Measurements from ENCODE around the gene CSNK1A1L.

Gene CSNK1A1L

DNA sequence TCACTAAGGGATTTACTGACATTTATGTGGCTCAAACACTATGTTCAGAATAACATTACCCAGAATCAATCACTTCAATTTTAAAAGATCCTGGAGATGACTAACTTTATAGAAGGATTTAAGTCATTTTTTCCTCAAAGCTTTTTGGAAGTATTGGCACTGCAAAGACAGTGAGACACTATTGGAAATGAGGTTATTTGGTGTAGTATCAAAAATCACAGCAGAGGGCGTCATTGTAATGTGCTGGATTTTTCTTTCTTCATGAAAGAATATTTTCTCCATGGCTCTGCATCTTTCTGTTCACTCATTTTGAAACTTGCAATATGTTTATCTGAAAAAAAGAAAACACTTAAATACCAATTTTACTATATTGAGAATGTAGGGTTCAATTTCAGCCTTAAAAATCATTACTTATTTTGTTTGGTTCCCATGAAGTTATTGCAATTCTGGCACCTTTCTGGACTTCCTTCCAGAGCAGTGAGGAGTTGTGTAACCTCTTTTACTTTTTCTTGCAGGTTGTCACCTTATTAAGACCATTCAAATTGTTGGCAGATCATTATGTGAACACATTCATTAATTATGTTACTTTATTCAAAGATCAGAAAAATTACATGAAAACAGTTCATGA lies 3.7 kb upstream of the CSNK1A1L start:
- H3K27me3 ChIP-seq (ENCODE audit: control insufficient read depth in 1 of 2, insufficient read depth in 2 of 2, low read length in 2 of 2), result no peaks in the 10 kb centered on the region
- no peaks in the 10 kb centered on the region for H3K4me1 ChIP-seq (ENCODE audit: control insufficient read depth in 1 of 2, insufficient read depth in 2 of 2, low read length in 2 of 2)
- H3K9ac ChIP-seq (ENCODE audit: low read depth in 1 of 2, low read length in 2 of 2), result no peak overlapping the region
- H3K36me3 ChIP-seq (ENCODE audit: control insufficient read depth in 1 of 2, insufficient read depth in 2 of 2, low read length in 2 of 2), result no peaks in the 10 kb centered on the region
- no peak overlapping the region for H3K27ac ChIP-seq (ENCODE audit: low read depth, low read length)
- H3K4me3 ChIP-seq (ENCODE audit: low read depth in 1 of 2, low read length in 2 of 2), result no peak overlapping the region
- H3K9me3 ChIP-seq (ENCODE audit: control insufficient read depth in 1 of 2, low read length in 2 of 2), result no peaks in the 10 kb centered on the region

DNA sequence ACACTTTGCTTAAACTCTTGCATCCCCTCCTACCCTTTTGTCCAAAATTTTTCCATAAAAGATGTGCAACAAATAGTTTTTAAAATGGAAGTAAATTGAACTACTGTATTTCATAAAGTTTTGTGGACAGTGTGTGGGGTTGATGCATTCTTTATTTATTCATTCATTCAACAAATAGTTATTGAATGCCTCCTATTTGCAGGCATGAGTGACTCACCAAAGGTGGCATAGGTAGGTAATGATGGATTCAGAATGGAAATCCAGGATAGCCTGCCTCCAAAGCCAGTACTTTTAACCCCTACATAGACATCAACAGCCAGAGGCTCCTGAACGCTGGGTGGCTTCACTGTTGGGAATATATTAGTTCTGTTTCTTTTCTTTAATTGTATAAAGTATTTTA lies 2.4 kb upstream of the CSNK1A1L start:
- no peaks in the 10 kb centered on the region for H3K36me3 ChIP-seq (ENCODE audit: control insufficient read depth in 1 of 2, insufficient read depth in 2 of 2, low read length in 2 of 2)
- no peak overlapping the region for H3K27ac ChIP-seq (ENCODE audit: low read depth, low read length)
- no peaks in the 10 kb centered on the region for H3K9me3 ChIP-seq (ENCODE audit: control insufficient read depth in 1 of 2, low read length in 2 of 2)
- no peaks in the 10 kb centered on the region for H3K27me3 ChIP-seq (ENCODE audit: control insufficient read depth in 1 of 2, insufficient read depth in 2 of 2, low read length in 2 of 2)
- H3K4me1 ChIP-seq (ENCODE audit: control insufficient read depth in 1 of 2, insufficient read depth in 2 of 2, low read length in 2 of 2), result no peaks in the 10 kb centered on the region
- no peak overlapping the region for H3K9ac ChIP-seq (ENCODE audit: low read depth in 1 of 2, low read length in 2 of 2)
- H3K4me3 ChIP-seq (ENCODE audit: low read depth in 1 of 2, low read length in 2 of 2), result no peak overlapping the region

DNA sequence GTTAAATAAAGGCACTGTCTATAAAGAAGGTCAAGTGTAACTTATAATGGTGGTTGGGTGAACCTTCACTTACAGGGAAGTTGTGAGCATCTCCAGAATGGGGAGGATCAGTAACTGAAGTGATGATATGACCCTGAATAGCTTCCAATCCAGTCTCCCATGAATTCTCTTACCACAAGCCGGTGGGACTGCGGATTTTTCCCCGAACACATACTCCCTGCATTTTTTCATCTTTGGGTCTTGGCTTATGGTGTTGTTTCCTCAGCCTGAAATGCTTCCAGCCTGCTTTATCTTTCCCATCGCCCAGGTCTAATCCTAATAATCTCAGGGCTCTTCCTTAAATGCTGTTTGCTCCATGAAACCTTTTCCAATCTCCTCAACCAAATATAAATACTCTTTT lies 2.0 kb upstream of the CSNK1A1L start:
- H3K27ac ChIP-seq (ENCODE audit: low read depth, low read length), result no peak overlapping the region
- no peaks in the 10 kb centered on the region for H3K36me3 ChIP-seq (ENCODE audit: control insufficient read depth in 1 of 2, insufficient read depth in 2 of 2, low read length in 2 of 2)
- no peak overlapping the region for H3K4me3 ChIP-seq (ENCODE audit: low read depth in 1 of 2, low read length in 2 of 2)
- H3K27me3 ChIP-seq (ENCODE audit: control insufficient read depth in 1 of 2, insufficient read depth in 2 of 2, low read length in 2 of 2), result no peaks in the 10 kb centered on the region
- H3K9me3 ChIP-seq (ENCODE audit: control insufficient read depth in 1 of 2, low read length in 2 of 2), result no peaks in the 10 kb centered on the region
- no peaks in the 10 kb centered on the region for H3K4me1 ChIP-seq (ENCODE audit: control insufficient read depth in 1 of 2, insufficient read depth in 2 of 2, low read length in 2 of 2)
- no peak overlapping the region for H3K9ac ChIP-seq (ENCODE audit: low read depth in 1 of 2, low read length in 2 of 2)

DNA sequence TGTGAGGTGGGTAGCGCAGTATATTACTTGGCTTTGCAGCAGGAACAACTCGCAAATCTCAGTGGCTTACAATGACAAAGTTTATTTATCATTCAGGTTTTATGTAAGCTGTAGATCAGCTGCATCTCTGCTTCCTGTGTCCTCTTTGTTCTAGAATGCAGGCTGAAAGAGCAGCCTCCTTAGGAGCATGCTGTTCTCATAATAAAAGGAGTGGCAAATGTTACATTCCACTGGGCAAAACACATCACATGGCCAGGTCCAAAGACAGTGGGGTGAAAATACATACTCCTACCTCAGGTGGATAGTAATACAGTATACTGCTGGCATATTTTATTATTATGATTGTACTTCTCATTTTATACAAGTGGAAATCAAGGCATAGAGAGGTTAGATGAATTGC lies 1.2 kb upstream of the CSNK1A1L start:
- Histone ChIP-seq H3K36me3 (ENCODE audit: control insufficient read depth in 1 of 2, insufficient read depth in 2 of 2, low read length in 2 of 2) (no peaks in the 10 kb centered on the region), H3K9ac (ENCODE audit: low read depth in 1 of 2, low read length in 2 of 2) (no peak overlapping the region), H3K9me3 (ENCODE audit: control insufficient read depth in 1 of 2, low read length in 2 of 2) (no peaks in the 10 kb centered on the region), H3K27ac (ENCODE audit: low read depth, low read length) (no peak overlapping the region), H3K27me3 (ENCODE audit: control insufficient read depth in 1 of 2, insufficient read depth in 2 of 2, low read length in 2 of 2) (no peaks in the 10 kb centered on the region), H3K4me3 (ENCODE audit: low read depth in 1 of 2, low read length in 2 of 2) (no peak overlapping the region), H3K4me1 (ENCODE audit: control insufficient read depth in 1 of 2, insufficient read depth in 2 of 2, low read length in 2 of 2) (no peaks in the 10 kb centered on the region)

DNA sequence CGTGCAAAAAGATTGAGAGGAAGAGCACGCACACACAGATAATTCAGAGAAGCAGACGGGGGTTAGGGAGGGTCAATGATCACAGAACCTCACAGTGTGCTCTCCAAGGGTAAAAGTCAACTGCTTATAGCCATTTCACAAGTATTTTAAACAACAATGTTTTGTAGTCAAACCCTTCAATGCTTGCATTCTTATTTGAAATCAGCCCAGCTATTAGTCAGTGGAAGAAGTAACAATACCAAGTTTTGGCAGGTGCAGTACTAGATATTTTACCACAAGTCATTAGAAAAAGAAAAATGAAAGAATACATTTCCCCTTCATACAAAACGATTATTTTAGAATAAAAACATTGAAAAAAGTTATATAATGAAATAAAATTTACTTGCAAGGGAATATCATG lies 2.6 kb downstream of the CSNK1A1L start:
- H3K27me3 ChIP-seq (ENCODE audit: control insufficient read depth in 1 of 2, insufficient read depth in 2 of 2, low read length in 2 of 2), result no peaks in the 10 kb centered on the region
- H3K4me3 ChIP-seq (ENCODE audit: low read depth in 1 of 2, low read length in 2 of 2), result no peak overlapping the region
- H3K27ac ChIP-seq (ENCODE audit: low read depth, low read length), result no peak overlapping the region
- no peaks in the 10 kb centered on the region for H3K4me1 ChIP-seq (ENCODE audit: control insufficient read depth in 1 of 2, insufficient read depth in 2 of 2, low read length in 2 of 2)
- H3K9ac ChIP-seq (ENCODE audit: low read depth in 1 of 2, low read length in 2 of 2), result no peak overlapping the region
- no peaks in the 10 kb centered on the region for H3K36me3 ChIP-seq (ENCODE audit: control insufficient read depth in 1 of 2, insufficient read depth in 2 of 2, low read length in 2 of 2)
- H3K9me3 ChIP-seq (ENCODE audit: control insufficient read depth in 1 of 2, low read length in 2 of 2), result no peaks in the 10 kb centered on the region

- Histone ChIP-seq H3K4me1 (ENCODE audit: control insufficient read depth in 1 of 2, insufficient read depth in 2 of 2, low read length in 2 of 2) (no peaks in the 10 kb centered on the region), H3K9me3 (ENCODE audit: control insufficient read depth in 1 of 2, low read length in 2 of 2) (no peaks in the 10 kb centered on the region), H3K36me3 (ENCODE audit: control insufficient read depth in 1 of 2, insufficient read depth in 2 of 2, low read length in 2 of 2) (no peaks in the 10 kb centered on the region), H3K9ac (ENCODE audit: low read depth in 1 of 2, low read length in 2 of 2) (no peak overlapping the region), H3K4me3 (ENCODE audit: low read depth in 1 of 2, low read length in 2 of 2) (no peak overlapping the region), H3K27me3 (ENCODE audit: control insufficient read depth in 1 of 2, insufficient read depth in 2 of 2, low read length in 2 of 2) (no peaks in the 10 kb centered on the region), H3K27ac (ENCODE audit: low read depth, low read length) (no peak overlapping the region)
These were observed 4.3 kb downstream of the CSNK1A1L start for GRCh38 chr13:37101201-37101600.

- no peak overlapping the region for H3K4me3 ChIP-seq (ENCODE audit: low read depth in 1 of 2, low read length in 2 of 2)
- H3K27me3 ChIP-seq (ENCODE audit: control insufficient read depth in 1 of 2, insufficient read depth in 2 of 2, low read length in 2 of 2), result no peaks in the 10 kb centered on the region
- H3K9ac ChIP-seq (ENCODE audit: low read depth in 1 of 2, low read length in 2 of 2), result no peak overlapping the region
- H3K9me3 ChIP-seq (ENCODE audit: control insufficient read depth in 1 of 2, low read length in 2 of 2), result no peaks in the 10 kb centered on the region
- H3K27ac ChIP-seq (ENCODE audit: low read depth, low read length), result no peak overlapping the region
- no peaks in the 10 kb centered on the region for H3K4me1 ChIP-seq (ENCODE audit: control insufficient read depth in 1 of 2, insufficient read depth in 2 of 2, low read length in 2 of 2)
- no peaks in the 10 kb centered on the region for H3K36me3 ChIP-seq (ENCODE audit: control insufficient read depth in 1 of 2, insufficient read depth in 2 of 2, low read length in 2 of 2)
These were observed 4.7 kb downstream of the CSNK1A1L start for GRCh38 chr13:37100731-37101130.

DNA sequence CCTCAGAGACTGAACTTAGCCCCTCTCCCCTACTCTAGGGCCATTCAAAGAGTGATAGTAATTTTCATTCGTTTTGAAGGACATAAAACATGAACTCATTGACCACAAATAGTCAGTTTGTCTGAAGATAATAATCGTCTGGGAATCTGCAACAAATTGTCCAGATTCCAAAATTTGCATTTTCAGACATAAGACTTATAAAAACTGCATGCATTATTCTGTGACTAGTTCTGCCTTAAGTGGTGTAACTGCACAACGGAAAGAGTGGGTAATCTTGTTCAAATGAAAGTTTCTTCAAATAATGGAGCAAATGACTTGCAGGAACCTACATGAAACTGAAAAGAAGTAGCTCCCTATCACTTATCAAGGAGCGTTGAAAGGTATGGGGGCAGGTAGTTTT lies 8.4 kb downstream of the CSNK1A1L start:
- Histone ChIP-seq H3K36me3 (ENCODE audit: control insufficient read depth in 1 of 2, insufficient read depth in 2 of 2, low read length in 2 of 2) (no peaks in the 10 kb centered on the region), H3K9me3 (ENCODE audit: control insufficient read depth in 1 of 2, low read length in 2 of 2) (no peaks in the 10 kb centered on the region), H3K27me3 (ENCODE audit: control insufficient read depth in 1 of 2, insufficient read depth in 2 of 2, low read length in 2 of 2) (no peaks in the 10 kb centered on the region), H3K4me1 (ENCODE audit: control insufficient read depth in 1 of 2, insufficient read depth in 2 of 2, low read length in 2 of 2) (no peaks in the 10 kb centered on the region), H3K9ac (ENCODE audit: low read depth in 1 of 2, low read length in 2 of 2) (no peak overlapping the region), H3K4me3 (ENCODE audit: low read depth in 1 of 2, low read length in 2 of 2) (no peak overlapping the region), H3K27ac (ENCODE audit: low read depth, low read length) (no peak overlapping the region)

DNA sequence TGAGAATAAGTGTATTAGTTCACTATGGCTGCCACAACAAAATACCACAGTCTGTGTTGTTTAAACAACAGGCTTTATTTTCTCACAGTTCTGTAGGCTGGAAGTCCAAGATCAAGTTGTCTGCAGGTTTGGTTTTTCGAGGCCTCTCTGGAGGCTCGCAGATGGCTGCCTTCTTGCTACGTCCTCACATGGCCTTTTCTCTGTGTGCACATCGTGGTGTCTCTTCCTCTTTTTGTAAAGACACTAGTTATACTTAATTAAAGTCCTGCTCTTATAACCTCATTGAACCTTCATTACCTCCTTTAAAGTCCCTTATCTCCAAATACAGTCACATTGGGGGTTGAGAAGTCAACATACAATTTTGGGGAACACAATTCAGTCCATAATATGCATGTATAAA lies 10.6 kb downstream of the CSNK1A1L start:
- Histone ChIP-seq H3K4me3 (ENCODE audit: low read depth in 1 of 2, low read length in 2 of 2) (no peak overlapping the region), H3K27me3 (ENCODE audit: control insufficient read depth in 1 of 2, insufficient read depth in 2 of 2, low read length in 2 of 2) (no peaks in the 10 kb centered on the region), H3K4me1 (ENCODE audit: control insufficient read depth in 1 of 2, insufficient read depth in 2 of 2, low read length in 2 of 2) (no peaks in the 10 kb centered on the region), H3K36me3 (ENCODE audit: control insufficient read depth in 1 of 2, insufficient read depth in 2 of 2, low read length in 2 of 2) (no peaks in the 10 kb centered on the region), H3K27ac (ENCODE audit: low read depth, low read length) (no peak overlapping the region), H3K9ac (ENCODE audit: low read depth in 1 of 2, low read length in 2 of 2) (no peak overlapping the region), H3K9me3 (ENCODE audit: control insufficient read depth in 1 of 2, low read length in 2 of 2) (no peaks in the 10 kb centered on the region)

- H3K9me3 ChIP-seq (ENCODE audit: control insufficient read depth in 1 of 2, low read length in 2 of 2), result no peaks in the 10 kb centered on the region
- no peaks in the 10 kb centered on the region for H3K36me3 ChIP-seq (ENCODE audit: control insufficient read depth in 1 of 2, insufficient read depth in 2 of 2, low read length in 2 of 2)
- H3K27me3 ChIP-seq (ENCODE audit: control insufficient read depth in 1 of 2, insufficient read depth in 2 of 2, low read length in 2 of 2), result no peaks in the 10 kb centered on the region
- H3K4me3 ChIP-seq (ENCODE audit: low read depth in 1 of 2, low read length in 2 of 2), result no peak overlapping the region
- no peak overlapping the region for H3K27ac ChIP-seq (ENCODE audit: low read depth, low read length)
- H3K9ac ChIP-seq (ENCODE audit: low read depth in 1 of 2, low read length in 2 of 2), result no peak overlapping the region
- H3K4me1 ChIP-seq (ENCODE audit: control insufficient read depth in 1 of 2, insufficient read depth in 2 of 2, low read length in 2 of 2), result no peaks in the 10 kb centered on the region
These were observed 11.4 kb downstream of the CSNK1A1L start for GRCh38 chr13:37094099-37094498.

DNA sequence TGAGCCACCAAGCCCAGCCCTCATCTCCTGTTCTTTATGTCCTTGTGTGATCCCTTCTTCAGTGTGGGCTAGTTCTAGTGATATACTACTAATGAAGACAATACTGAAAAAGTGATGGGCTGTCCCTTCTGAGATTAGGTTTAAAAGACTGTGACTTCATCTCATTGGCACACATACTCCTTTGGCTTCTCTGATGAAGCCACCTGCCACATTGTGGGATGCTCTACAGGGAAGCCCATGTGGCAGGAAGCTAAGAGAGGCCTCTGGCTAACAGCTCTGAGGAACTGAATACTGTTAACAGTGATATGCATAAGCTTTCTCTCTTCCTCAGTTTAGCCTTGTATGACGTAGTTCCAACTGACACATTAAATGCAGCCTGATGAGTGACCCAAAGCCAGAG lies 13.6 kb downstream of the CSNK1A1L start:
- Histone ChIP-seq H3K27ac (ENCODE audit: low read depth, low read length) (no peak overlapping the region), H3K36me3 (ENCODE audit: control insufficient read depth in 1 of 2, insufficient read depth in 2 of 2, low read length in 2 of 2) (no peaks in the 10 kb centered on the region), H3K4me3 (ENCODE audit: low read depth in 1 of 2, low read length in 2 of 2) (no peak overlapping the region), H3K4me1 (ENCODE audit: control insufficient read depth in 1 of 2, insufficient read depth in 2 of 2, low read length in 2 of 2) (no peaks in the 10 kb centered on the region), H3K9ac (ENCODE audit: low read depth in 1 of 2, low read length in 2 of 2) (no peak overlapping the region), H3K27me3 (ENCODE audit: control insufficient read depth in 1 of 2, insufficient read depth in 2 of 2, low read length in 2 of 2) (no peaks in the 10 kb centered on the region), H3K9me3 (ENCODE audit: control insufficient read depth in 1 of 2, low read length in 2 of 2) (no peaks in the 10 kb centered on the region)

Data from duodenal mucosa (tissue), 2 donors.